Activated naive CD4-positive, alpha-beta T cell treated with anti-CD3 and anti-CD28 coated beads for 36 hours (primary cell): ENCODE measurements around the gene NBR1. TPM values are rescaled to one million over a fixed set of nuclear protein-coding genes. Genes with fewer than 3 reads are reported as not detected.

Experiments used
- total RNA-seq, 2 experiments: library from RNA; stranded (reverse); gene quantifications; one replicate each; pipeline ENCODE4 v1.2.3, GENCODE V29; 2021

Gene NBR1
- total RNA-seq, 2 experiments from 2014 or later: 62.1 to 66.8 TPM

Other genes with a start within 250 kb of the NBR1 start
- 10 to 100 TPM; 48.4 to 49.3 TPM for gene AARSD1, start 206.8 kb upstream of the NBR1 start, total RNA-seq
- under 1 TPM; 0.33 to 0.57 TPM for gene PTGES3L, start 191.1 kb upstream of the NBR1 start, total RNA-seq
- 1 to 10 TPM; 5.9 to 6.5 TPM for gene RUNDC1, start 190.6 kb upstream of the NBR1 start, total RNA-seq
- 1,000 to 10,000 TPM; 1,974 to 2,033 TPM for gene RPL27, start 172.8 kb upstream of the NBR1 start, total RNA-seq
- gene IFI35, start 164.4 kb upstream of the NBR1 start, total RNA-seq: 10 to 100 TPM; 43.9 to 50.5 TPM
- gene VAT1, start 148.8 kb upstream of the NBR1 start, total RNA-seq: 10 to 100 TPM; 32.6 to 34.7 TPM
- gene RND2, start 146.0 kb upstream of the NBR1 start, total RNA-seq: not detected
- 10 to 100 TPM; 77.4 to 80.6 TPM for gene BRCA1, start 45.9 kb upstream of the NBR1 start, total RNA-seq
- 1 to 10 TPM; 5.8 to 7.1 TPM for gene TMEM106A, start 40.7 kb downstream of the NBR1 start, total RNA-seq
- not detected for gene CCDC200, start 57.4 kb downstream of the NBR1 start, total RNA-seq
- gene RNU2-1, start 62.8 kb downstream of the NBR1 start, total RNA-seq: 1,000 to 10,000 TPM; 6,253 to 7,820 TPM
- 1 to 10 TPM; 1.7 TPM for gene ARL4D, start 227.8 kb downstream of the NBR1 start, total RNA-seq